Neural progenitor cell (in vitro differentiated cells): ENCODE results near the gene ITGB5. TPM values are rescaled to one million over a fixed set of nuclear protein-coding genes. Genes with fewer than 3 reads are reported as not detected.

Experiments
- DNase-seq: peaks from one replicate; pipeline ENCODE4 v3.0.0-alpha.2; 2016; ENCODE audit warnings: low spot score
- H2AFZ ChIP-seq: fragments of 200-600 bp; sonication (generic); replicated peaks from 2 replicates; pipeline ENCODE4 v1.6.1; 2016; ENCODE audit warnings: antibody characterized with exemption
- H3F3A ChIP-seq: fragments of 200-600 bp; sonication (generic); 2 replicates; pipeline ENCODE4 v1.6.1; 2016; ENCODE audit warnings: antibody characterized with exemption, low read depth
- H3K27ac ChIP-seq: fragments of 200-600 bp; sonication (generic); 2 replicates; pipeline ENCODE4 v1.5.1; 2016; ENCODE audit warnings: mild to moderate bottlenecking
- H3K27me3 ChIP-seq: fragments of 200-600 bp; sonication (generic); 2 replicates; pipeline ENCODE4 v1.6.1; 2016; ENCODE audit warnings: mild to moderate bottlenecking, moderate library complexity
- H3K36me3 ChIP-seq: fragments of 200-600 bp; sonication (generic); 2 replicates; pipeline ENCODE4 v1.5.1; 2016
- H3K4me1 ChIP-seq: fragments of 200-600 bp; sonication (generic); 2 replicates; pipeline ENCODE4 v1.6.1; 2016; ENCODE audit warnings: mixed run types
- H3K4me2 ChIP-seq: fragments of 200-600 bp; sonication (generic); 2 replicates; pipeline ENCODE4 v1.6.1; 2016
- H3K4me3 ChIP-seq: fragments of 200-600 bp; sonication (generic); 2 replicates; pipeline ENCODE4 v1.5.1; 2016
- H3K79me2 ChIP-seq: fragments of 200-600 bp; sonication (generic); 2 replicates; pipeline ENCODE4 v1.6.1; 2016; ENCODE audit warnings: low read depth
- H3K9ac ChIP-seq: fragments of 200-600 bp; sonication (generic); 2 replicates; pipeline ENCODE4 v1.6.1; 2016
- H3K9me3 ChIP-seq: fragments of 200-600 bp; sonication (generic); 2 replicates; pipeline ENCODE4 v1.5.1; 2016; ENCODE audit warnings: low read depth
- H4K20me1 ChIP-seq: fragments of 200-600 bp; sonication (generic); 2 replicates; pipeline ENCODE4 v1.6.1; 2016; ENCODE audit warnings: low read depth
- H3K27ac Mint-ChIP-seq: 3 replicates; pipeline ENCODE4 v1.8.0; 2021; ENCODE audit warnings: mixed read lengths
- H3K27me3 Mint-ChIP-seq: 2 replicates; pipeline ENCODE4 v1.8.0; 2022; ENCODE audit warnings: low read depth, mild to moderate bottlenecking, inconsistent platforms, moderate library complexity, mixed read lengths; ENCODE audit not compliant: insufficient read depth
- H3K36me3 Mint-ChIP-seq: 3 replicates; pipeline ENCODE4 v1.8.0; 2021; ENCODE audit warnings: mixed read lengths
- H3K4me1 Mint-ChIP-seq: 3 replicates; pipeline ENCODE4 v1.8.0; 2021; ENCODE audit warnings: mixed read lengths
- H3K4me3 Mint-ChIP-seq: 3 replicates; pipeline ENCODE4 v1.8.0; 2021; ENCODE audit warnings: mild to moderate bottlenecking, moderate library complexity, mixed read lengths
- H3K9me3 Mint-ChIP-seq: 3 replicates; pipeline ENCODE4 v1.8.0; 2020; ENCODE audit warnings: mixed read lengths
- EZH2 ChIP-seq: fragments of 200-600 bp; sonication (generic); IDR thresholded peaks from 2 replicates; pipeline ENCODE4 v1.6.1; 2017; ENCODE audit warnings: antibody characterized with exemption, mild to moderate bottlenecking, moderate library complexity
- EZH2phosphoT487 ChIP-seq: fragments of 200-600 bp; sonication (generic); IDR thresholded peaks from 2 replicates; pipeline ENCODE4 v1.6.1; 2017; ENCODE audit warnings: antibody characterized with exemption
- total RNA-seq: library from RNA; depleted of rRNA; stranded (reverse); fragments of >200 nt; gene quantifications from 2 replicates; pipeline ENCODE4 v1.2.3, GENCODE V29; 2015; ENCODE audit warnings: low replicate concordance
- TF ChIP-seq, protein P1 (sequence below): fragments of 200-600 bp; sonication (generic); IDR thresholded peaks from 2 replicates; pipeline ENCODE4 v1.5.1; 2017; ENCODE audit warnings: antibody characterized with exemption, mild to moderate bottlenecking

Gene ITGB5
- total RNA-seq, 1 donor from 2014 or later, result 55.8 TPM

DNA sequence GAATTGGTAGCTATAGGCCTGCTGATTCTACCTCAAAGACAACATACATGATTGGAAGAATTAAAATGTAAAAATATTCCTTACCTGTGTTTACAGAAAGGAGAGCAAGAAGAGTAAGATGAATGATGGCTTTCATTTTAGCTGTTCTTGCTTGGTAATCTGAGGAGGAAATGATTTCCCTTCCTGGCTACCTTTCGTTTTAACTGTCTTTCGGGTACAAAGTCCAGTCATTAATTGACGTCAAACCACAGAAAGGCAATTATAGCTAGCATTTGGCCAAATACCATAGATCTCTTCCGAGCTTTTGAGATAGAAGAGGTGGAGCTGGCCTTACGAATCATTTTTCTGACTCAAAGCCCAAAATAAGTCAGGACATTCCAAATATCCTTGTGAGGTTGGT is 47.4 kb upstream of the ITGB5 start, which contains the start of gene MUC13:
Gene MUC13, minus strand, starts transcription at position 175 of the 400 bp plus-strand sequence. Its CDS starts 39 bp downstream, at position 136.
- H3K79me2 ChIP-seq, result no peaks in the 10 kb centered on the region
- H3K9me3 Mint-ChIP-seq, result peaks cover 2% of the 10 kb centered on the region
- H3K36me3 Mint-ChIP-seq, result no peaks in the 10 kb centered on the region
- H3K4me3 Mint-ChIP-seq, result peak within 1 kb of the TSS; percentile 17
- H3K9ac ChIP-seq, result no peak within 1 kb of the TSS
- H3K36me3 ChIP-seq, result no peaks in the 10 kb centered on the region
- TF ChIP-seq EZH2 (no peak), EZH2phosphoT487 (no peak)
- TF ChIP-seq, protein P1, sequence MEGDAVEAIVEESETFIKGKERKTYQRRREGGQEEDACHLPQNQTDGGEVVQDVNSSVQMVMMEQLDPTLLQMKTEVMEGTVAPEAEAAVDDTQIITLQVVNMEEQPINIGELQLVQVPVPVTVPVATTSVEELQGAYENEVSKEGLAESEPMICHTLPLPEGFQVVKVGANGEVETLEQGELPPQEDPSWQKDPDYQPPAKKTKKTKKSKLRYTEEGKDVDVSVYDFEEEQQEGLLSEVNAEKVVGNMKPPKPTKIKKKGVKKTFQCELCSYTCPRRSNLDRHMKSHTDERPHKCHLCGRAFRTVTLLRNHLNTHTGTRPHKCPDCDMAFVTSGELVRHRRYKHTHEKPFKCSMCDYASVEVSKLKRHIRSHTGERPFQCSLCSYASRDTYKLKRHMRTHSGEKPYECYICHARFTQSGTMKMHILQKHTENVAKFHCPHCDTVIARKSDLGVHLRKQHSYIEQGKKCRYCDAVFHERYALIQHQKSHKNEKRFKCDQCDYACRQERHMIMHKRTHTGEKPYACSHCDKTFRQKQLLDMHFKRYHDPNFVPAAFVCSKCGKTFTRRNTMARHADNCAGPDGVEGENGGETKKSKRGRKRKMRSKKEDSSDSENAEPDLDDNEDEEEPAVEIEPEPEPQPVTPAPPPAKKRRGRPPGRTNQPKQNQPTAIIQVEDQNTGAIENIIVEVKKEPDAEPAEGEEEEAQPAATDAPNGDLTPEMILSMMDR, result no peak
- no peak within 1 kb of the TSS for H3K27ac ChIP-seq
- no peak for DNase-seq
- H3K27me3 Mint-ChIP-seq, result peaks cover 5% of the 10 kb centered on the region
- no peaks in the 10 kb centered on the region for H3K27me3 ChIP-seq
- H2AFZ ChIP-seq, result no peak within 1 kb of the TSS
- no peak within 1 kb of the TSS for H3K27ac Mint-ChIP-seq
- H3K4me2 ChIP-seq, result no peak within 1 kb of the TSS
- H3K4me1 Mint-ChIP-seq, result peaks cover 2% of the 10 kb centered on the region
- H3F3A ChIP-seq, result no peaks in the 10 kb centered on the region
- no peaks in the 10 kb centered on the region for H4K20me1 ChIP-seq
- no peaks in the 10 kb centered on the region for H3K9me3 ChIP-seq
- peaks cover 7% of the 10 kb centered on the region for H3K4me1 ChIP-seq
- H3K4me3 ChIP-seq, result no peak within 1 kb of the TSS

DNA sequence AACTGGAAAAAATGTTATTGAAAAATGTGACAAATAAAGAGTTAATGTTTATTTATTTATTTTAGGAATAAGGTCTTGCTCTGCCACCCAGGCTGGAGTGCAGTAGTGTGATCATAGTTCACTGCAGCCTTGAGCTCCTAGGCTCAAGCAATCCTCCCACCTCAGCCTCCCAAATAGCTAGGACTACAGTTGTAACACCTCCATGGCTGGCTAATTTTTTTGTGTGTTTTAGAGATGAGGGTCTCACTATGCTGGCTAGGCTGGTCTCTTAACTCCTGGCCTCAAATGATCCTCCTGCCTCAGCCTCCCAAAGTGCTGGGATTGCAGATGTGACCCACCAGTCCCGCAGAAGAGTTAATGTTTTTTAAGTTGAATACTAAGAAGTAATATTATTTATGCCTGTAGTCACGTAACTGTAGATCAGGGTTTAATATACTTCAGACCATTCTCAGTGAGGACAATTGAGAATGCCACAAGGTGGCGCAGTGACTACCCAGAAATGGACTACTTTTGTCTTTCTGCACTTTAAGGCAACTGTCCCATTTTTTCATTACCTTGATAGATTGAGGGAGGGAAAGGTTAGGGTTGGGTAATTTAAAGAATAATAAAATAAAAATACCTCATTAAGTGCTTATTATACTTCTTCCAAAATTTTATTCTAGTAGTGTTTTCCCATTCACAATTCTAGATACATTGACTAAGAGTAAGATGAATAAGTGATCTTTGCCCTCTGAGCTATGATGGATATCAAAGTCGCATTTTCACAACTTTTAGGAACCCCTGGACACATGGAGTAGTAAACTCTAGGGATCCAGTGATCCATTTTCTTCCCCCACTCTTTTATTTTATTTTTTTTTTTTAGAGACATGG is 41.4 kb upstream of the ITGB5 start:
- H3K27ac Mint-ChIP-seq, result no peak overlapping the region
- H3K4me1 ChIP-seq, result peaks cover 6% of the 10 kb centered on the region
- DNase-seq, result peak; percentile 75
- H3K4me1 Mint-ChIP-seq, result peaks cover 2% of the 10 kb centered on the region
- H3K4me3 ChIP-seq, result no peak overlapping the region
- H3K36me3 Mint-ChIP-seq, result no peaks in the 10 kb centered on the region
- no peak overlapping the region for H3K4me2 ChIP-seq
- no peak overlapping the region for H3K9ac ChIP-seq
- H2AFZ ChIP-seq, result no peak overlapping the region
- no peaks in the 10 kb centered on the region for H3K9me3 ChIP-seq
- H3K36me3 ChIP-seq, result no peaks in the 10 kb centered on the region
- no peak for TF ChIP-seq EZH2
- TF ChIP-seq, protein P1, result peak; percentile 92
- TF ChIP-seq EZH2phosphoT487, result no peak
- no peaks in the 10 kb centered on the region for H3K27me3 ChIP-seq
- no peaks in the 10 kb centered on the region for H4K20me1 ChIP-seq
- H3K27me3 Mint-ChIP-seq, result no peaks in the 10 kb centered on the region
- H3K9me3 Mint-ChIP-seq, result no peaks in the 10 kb centered on the region
- H3K79me2 ChIP-seq, result no peaks in the 10 kb centered on the region
- H3F3A ChIP-seq, result no peaks in the 10 kb centered on the region
- no peak overlapping the region for H3K4me3 Mint-ChIP-seq
- H3K27ac ChIP-seq, result no peak overlapping the region

- Histone ChIP-seq H3K27ac (no peak overlapping the region), H3K4me1 (no peaks in the 10 kb centered on the region), H3F3A (no peaks in the 10 kb centered on the region), H4K20me1 (no peaks in the 10 kb centered on the region), H3K4me2 (no peak overlapping the region), H3K79me2 (no peaks in the 10 kb centered on the region), H3K9me3 (no peaks in the 10 kb centered on the region), H3K27me3 (no peaks in the 10 kb centered on the region), H3K4me3 (no peak overlapping the region), H3K36me3 (no peaks in the 10 kb centered on the region), H2AFZ (no peak overlapping the region), H3K9ac (no peak overlapping the region)
- no peak for DNase-seq
- Mint-ChIP-seq H3K4me3 (no peak overlapping the region), H3K36me3 (no peaks in the 10 kb centered on the region), H3K9me3 (no peaks in the 10 kb centered on the region), H3K4me1 (peaks cover under 1% of the 10 kb centered on the region), H3K27me3 (peaks cover 2% of the 10 kb centered on the region), H3K27ac (no peak overlapping the region)
- no peak for TF ChIP-seq EZH2
- TF ChIP-seq, protein P1, result no peak
- TF ChIP-seq EZH2phosphoT487, result no peak
These were observed 40.4 kb upstream of the ITGB5 start for GRCh38 chr3:124927574-124928045.
